GM19025 (cell line): Measurements from ENCODE around the gene SDF2L1.
"Not testable (repeated sequence)": the region's sequence is repeated elsewhere in the genome, so short reads cannot be mapped to it uniquely, and the experiment has no call there.

Experiments
- ATAC-seq: cut with Tn5 transposase; IDR thresholded peaks from one replicate; pipeline ENCODE4 v1.9.1; 2021; ENCODE audit warnings: mild to moderate bottlenecking, low read depth, moderate library complexity; ENCODE audit not compliant: unreplicated experiment

The SDF2L1 gene

GRCh38 chr22:21659864-21660525, 17.9 kb downstream of the SDF2L1 start:
- ATAC-seq: no peak

- ATAC-seq: no peak
Observed at GRCh38 chr22:21660904-21661303, 18.8 kb downstream of the SDF2L1 start.

DNA sequence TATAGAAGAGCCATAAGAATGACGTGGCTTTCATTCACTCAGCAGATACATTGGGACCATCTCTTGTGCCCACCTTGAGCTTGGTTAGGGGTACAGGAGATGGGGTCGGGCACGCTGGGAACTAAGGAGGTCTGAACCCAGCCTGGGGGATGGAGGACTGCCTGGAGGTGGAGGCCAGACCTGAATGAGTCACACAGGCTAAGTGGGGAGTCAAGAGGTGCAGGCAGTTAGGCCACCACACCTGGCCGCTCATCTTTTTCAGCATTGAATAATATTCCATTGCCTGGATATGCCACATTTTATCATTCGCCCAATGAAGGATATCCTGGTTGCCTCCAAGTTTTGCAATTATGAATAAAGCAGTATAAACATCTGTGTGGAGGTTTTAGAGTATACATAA, 19.9 kb downstream of the SDF2L1 start:
- ATAC-seq: no peak

DNA sequence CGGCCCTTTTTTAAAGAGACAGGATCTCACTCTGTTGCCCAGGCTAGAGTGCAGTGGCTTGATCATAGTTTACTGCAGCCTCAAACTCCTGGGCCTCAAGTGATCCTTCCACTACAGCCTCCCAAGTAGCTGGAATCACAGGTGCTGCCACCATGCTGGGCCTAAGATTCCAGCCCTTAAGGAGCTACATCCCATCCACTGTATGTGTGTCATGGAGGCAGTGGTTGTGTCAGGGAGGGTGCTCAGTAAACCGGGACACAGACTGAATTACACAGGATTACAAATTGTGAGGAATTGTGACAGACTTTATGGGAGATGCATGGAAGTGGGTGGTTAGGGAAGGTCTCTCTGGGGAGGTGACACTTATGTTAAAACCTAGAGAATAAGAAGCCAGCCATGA, 21.6 kb downstream of the SDF2L1 start:
- no peak for ATAC-seq

DNA sequence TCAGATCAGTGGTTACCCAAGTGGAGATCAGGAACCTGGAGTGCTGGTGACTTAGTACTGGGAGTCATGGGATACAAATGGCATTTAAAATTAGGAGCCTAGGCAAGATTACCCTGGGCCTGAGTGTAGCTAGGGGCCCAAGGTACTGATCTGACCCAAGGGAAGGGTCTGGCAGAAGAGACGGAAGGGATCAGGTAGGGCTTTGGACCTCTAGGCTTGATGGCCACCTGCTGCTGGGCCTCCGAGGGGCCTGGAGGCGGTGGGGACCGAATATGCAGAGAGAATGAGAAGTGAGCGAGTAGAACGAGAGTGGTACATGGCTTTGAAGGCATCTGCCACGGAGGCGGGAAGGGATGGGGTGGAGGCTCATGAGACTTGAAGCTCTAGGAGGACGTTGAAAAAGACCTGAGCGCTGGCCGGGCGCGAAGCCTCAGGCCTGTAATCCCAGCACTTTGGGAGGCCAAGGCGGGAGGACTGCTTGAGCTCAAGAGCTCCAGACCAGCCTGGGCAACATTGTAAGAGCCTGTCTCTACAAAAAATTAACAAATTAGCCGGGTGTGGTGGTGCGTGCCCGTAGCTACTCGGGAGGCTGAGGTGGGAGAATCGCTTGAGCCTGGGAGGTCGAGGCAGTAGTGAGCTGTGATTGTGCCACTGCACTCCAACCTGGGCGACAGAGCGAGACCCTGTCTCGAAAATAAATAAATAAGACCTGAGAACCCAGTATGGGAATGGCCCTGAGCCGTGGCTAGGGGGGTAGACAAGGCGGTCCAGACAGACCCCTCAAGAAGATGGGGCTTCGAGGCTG, 23.1 kb downstream of the SDF2L1 start:
- no peak for ATAC-seq

DNA sequence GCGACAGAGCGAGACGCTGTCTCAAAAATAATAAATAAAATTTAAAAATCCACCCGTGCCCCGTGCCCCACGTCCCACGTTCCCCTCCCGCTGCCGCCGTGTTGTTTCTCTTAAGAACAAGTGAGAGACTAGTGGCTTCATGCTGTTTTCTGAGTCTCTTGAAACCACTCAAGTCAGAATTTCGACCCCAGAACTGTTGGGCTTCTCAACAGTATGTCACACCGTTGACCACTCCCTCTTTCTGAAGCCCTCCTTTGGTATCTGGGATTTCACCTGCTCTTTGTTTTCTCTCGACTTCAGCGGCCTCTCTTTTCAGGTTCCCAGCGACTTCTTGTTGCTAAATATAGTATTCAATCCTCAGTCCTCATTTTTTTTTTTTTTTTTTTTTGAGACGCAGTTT, 24.7 kb downstream of the SDF2L1 start:
- ATAC-seq: no peak

GRCh38 chr22:21669026-21669425, 26.9 kb downstream of the SDF2L1 start:
- ATAC-seq: no peak

- no peak for ATAC-seq
Observed at GRCh38 chr22:21672107-21672629, 30.1 kb downstream of the SDF2L1 start.

- ATAC-seq: no peak
Observed at GRCh38 chr22:21673534-21674321, 31.6 kb downstream of the SDF2L1 start.

DNA sequence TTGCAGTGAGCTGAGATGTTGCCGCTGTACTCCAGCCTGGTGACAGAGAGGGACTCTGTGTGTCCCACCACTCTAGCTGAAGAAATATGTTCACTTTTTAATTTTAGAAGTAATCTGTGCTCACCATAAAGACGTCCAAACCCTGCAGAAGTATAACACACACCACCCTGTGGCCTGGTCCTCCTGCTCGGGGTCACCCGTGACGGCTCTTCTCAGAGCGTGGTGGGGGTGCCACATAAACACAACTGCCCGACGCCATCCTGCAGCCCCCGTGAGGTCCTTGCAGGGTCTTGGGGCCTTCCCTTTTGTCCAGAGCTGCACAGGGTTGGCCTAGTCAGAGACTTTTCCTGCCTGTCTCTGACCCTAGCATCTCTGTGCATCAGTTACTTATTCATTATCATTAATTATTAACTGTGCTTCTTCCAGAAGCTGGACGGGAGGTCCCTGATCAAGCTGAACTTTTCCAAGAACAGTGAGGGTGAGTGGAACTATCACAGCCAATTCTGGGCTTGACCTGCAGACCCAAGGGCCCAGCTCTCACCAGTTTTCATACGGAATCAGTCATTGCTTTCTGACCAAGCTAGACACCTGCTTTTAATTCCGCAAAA, 32.6 kb downstream of the SDF2L1 start:
- no peak for ATAC-seq

GRCh38 chr22:21677606-21678443, 35.7 kb downstream of the SDF2L1 start:
- ATAC-seq: no peak

DNA sequence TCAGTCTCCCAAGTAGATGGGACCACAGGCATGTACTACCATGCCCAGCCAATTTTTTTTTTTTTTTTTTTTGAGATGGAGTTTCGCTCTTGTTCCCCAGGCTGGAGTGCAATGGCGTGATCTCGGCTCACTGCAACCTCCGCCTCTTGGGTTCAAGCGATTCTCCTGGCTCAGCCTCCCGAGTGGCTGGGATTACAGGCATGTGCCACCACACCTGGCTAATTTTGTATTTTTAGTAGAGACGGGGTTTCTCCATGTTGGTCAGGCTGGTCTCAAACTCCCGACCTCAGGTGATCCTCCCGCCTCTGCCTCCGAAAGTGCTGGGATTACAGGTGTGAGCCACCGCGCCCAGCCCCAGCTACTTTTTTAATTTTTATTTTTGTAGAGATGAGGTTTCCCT, 36.7 kb downstream of the SDF2L1 start:
- not testable (repeated sequence) for ATAC-seq

GRCh38 chr22:21679383-21679782, 37.3 kb downstream of the SDF2L1 start:
- no peak for ATAC-seq

- ATAC-seq: no peak
Observed at GRCh38 chr22:21680830-21681565, 38.9 kb downstream of the SDF2L1 start.

DNA sequence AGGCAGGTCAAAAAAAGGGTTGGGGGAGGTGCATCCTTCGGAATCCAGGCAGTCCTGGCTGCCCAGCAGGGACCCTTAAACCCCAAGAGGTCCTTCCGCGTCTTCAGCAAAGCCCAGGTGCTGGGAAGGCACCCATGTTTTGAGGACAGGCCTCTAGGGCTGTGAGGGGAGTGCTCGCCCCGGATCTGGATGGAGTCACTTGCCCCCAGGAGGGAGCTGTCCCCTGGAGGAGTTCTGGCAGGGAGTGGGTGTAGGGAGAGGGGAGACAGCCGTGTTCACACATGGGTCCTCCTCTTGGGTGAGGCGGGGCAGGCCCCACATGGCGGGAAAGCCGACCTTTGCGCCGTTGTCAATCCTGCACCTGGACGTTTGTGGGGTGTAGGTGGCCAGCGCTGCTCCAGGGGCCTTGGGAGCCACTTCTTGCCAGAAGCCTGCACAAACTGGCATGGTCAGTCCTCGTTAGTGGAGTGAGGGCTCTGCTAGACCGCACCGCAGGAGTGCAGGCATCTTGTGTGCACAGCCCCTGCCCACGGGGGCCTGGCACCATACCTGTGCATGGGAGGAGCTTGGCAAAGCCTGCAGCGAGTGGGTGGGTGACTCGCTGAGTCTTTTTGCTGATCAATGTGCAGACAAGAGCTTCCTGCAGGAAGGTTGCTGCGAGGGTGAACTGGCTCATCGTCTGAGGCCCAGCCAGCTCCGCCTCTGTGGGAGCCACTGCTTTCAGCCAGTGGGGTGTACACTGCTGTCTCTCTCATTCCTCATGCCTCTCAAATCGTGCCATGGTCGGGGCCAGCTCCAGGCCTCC, 39.7 kb downstream of the SDF2L1 start:
- no peak for ATAC-seq

GRCh38 chr22:21682385-21683175, 40.5 kb downstream of the SDF2L1 start:
- no peak for ATAC-seq

DNA sequence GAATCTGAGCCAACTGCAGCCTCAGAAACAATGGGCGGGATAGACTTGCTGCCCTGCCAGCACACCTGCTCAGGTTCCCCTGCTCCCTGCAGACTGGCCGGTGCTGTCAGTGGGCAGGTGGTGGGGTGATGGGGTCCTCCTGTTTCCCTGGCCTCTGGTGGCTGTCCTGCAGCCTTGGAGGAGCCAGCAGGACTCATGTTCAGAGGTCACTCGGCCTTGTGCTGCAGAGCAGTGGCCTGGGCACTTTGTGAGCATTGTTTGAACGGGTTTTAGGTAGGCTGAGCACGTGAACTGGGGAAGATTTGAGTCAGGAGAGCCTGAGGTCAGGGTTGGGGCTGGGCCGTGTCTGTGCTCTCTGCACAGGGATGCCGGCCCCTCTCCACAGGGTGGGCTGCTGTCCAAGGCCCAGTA, 41.3 kb downstream of the SDF2L1 start:
- ATAC-seq: no peak
